ENCODE measurements around the gene C1orf216.

DNA sequence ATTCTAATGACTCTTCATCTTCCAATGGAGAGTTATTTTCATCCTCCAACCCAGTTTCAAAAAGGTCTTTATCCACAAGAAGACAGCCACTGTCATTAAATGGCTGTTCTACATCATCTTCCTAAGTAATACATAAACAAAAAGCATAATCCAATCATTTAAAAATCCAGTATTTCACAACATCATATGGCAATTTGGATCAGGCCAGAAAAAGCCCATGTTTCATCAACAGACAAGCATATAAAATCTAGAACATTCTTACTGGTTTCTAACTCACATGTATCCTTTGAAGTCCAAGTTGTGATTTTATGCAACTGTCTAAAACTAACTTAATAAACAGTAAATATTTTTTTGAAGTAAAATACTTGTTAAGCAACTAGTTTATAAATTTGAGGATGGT is 44.5 kb upstream of the C1orf216 start:
- TF ChIP-seq, protein P1, sequence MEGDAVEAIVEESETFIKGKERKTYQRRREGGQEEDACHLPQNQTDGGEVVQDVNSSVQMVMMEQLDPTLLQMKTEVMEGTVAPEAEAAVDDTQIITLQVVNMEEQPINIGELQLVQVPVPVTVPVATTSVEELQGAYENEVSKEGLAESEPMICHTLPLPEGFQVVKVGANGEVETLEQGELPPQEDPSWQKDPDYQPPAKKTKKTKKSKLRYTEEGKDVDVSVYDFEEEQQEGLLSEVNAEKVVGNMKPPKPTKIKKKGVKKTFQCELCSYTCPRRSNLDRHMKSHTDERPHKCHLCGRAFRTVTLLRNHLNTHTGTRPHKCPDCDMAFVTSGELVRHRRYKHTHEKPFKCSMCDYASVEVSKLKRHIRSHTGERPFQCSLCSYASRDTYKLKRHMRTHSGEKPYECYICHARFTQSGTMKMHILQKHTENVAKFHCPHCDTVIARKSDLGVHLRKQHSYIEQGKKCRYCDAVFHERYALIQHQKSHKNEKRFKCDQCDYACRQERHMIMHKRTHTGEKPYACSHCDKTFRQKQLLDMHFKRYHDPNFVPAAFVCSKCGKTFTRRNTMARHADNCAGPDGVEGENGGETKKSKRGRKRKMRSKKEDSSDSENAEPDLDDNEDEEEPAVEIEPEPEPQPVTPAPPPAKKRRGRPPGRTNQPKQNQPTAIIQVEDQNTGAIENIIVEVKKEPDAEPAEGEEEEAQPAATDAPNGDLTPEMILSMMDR (conservative IDR thresholded peaks at IDR 0.05; ENCODE audit: low read depth, low read length), result no peak
- TF ChIP-seq EZH2 (IDR thresholded peaks at IDR 0.05; ENCODE audit: borderline replicate concordance, low read depth, low read length, poor library complexity, severe bottlenecking), result no peak

Data from A673 (cell line).